ENCODE measurements around the gene GOLGA8M.
"Not testable (repeated sequence)": the region's sequence is repeated elsewhere in the genome, so short reads cannot be mapped to it uniquely, and the experiment has no call there.

GOLGA8M gene

GRCh38 chr15:28712270-28712669, at the start of gene GOLGA8M:
TSS of gene GOLGA8M (minus strand) at chr15:28712421. CDS start at chr15:28712323, 98 bp downstream.
- H3K27ac ChIP-seq (ENCODE audit: low read depth, low read length); H3K4me3 ChIP-seq (ENCODE audit: low read depth, low read length); H3K36me3 ChIP-seq (ENCODE audit: control insufficient read depth, insufficient read depth, low read length); H3K27me3 ChIP-seq (ENCODE audit: control insufficient read depth, insufficient read depth, low read length); H3K9me3 ChIP-seq (ENCODE audit: control insufficient read depth, insufficient read depth, low read length); H3K4me1 ChIP-seq (ENCODE audit: control insufficient read depth, insufficient read depth, low read length); H3K9ac ChIP-seq (ENCODE audit: low read depth, low read length): not testable (repeated sequence)

GRCh38 chr15:28742890-28743289, 30.7 kb upstream of the GOLGA8M start:
- not testable (repeated sequence) for H3K36me3 ChIP-seq (ENCODE audit: control insufficient read depth, insufficient read depth, low read length); H3K4me3 ChIP-seq (ENCODE audit: low read depth, low read length); H3K9me3 ChIP-seq (ENCODE audit: control insufficient read depth, insufficient read depth, low read length); H3K4me1 ChIP-seq (ENCODE audit: control insufficient read depth, insufficient read depth, low read length); H3K27me3 ChIP-seq (ENCODE audit: control insufficient read depth, insufficient read depth, low read length); H3K27ac ChIP-seq (ENCODE audit: low read depth, low read length); H3K9ac ChIP-seq (ENCODE audit: low read depth, low read length)

GRCh38 chr15:28738590-28739292, 26.5 kb upstream of the GOLGA8M start:
- not testable (repeated sequence) for H3K4me1 ChIP-seq (ENCODE audit: control insufficient read depth, insufficient read depth, low read length); H3K36me3 ChIP-seq (ENCODE audit: control insufficient read depth, insufficient read depth, low read length); H3K9ac ChIP-seq (ENCODE audit: low read depth, low read length); H3K27ac ChIP-seq (ENCODE audit: low read depth, low read length); H3K9me3 ChIP-seq (ENCODE audit: control insufficient read depth, insufficient read depth, low read length); H3K27me3 ChIP-seq (ENCODE audit: control insufficient read depth, insufficient read depth, low read length); H3K4me3 ChIP-seq (ENCODE audit: low read depth, low read length)

GRCh38 chr15:28738200-28738561, 26.0 kb upstream of the GOLGA8M start:
- not testable (repeated sequence) for H3K27ac ChIP-seq (ENCODE audit: low read depth, low read length); H3K9ac ChIP-seq (ENCODE audit: low read depth, low read length); H3K9me3 ChIP-seq (ENCODE audit: control insufficient read depth, insufficient read depth, low read length); H3K36me3 ChIP-seq (ENCODE audit: control insufficient read depth, insufficient read depth, low read length); H3K4me1 ChIP-seq (ENCODE audit: control insufficient read depth, insufficient read depth, low read length); H3K27me3 ChIP-seq (ENCODE audit: control insufficient read depth, insufficient read depth, low read length)
- H3K4me3 ChIP-seq (ENCODE audit: low read depth, low read length): peak overlapping the region; percentile 50; the same call in 1 of the 2 replicates

GRCh38 chr15:28737521-28738199, 25.4 kb upstream of the GOLGA8M start:
- H3K4me3 ChIP-seq (ENCODE audit: low read depth, low read length): peak overlapping the region; percentile 50; the same call in 1 of the 2 replicates
- H3K36me3 ChIP-seq (ENCODE audit: control insufficient read depth, insufficient read depth, low read length); H3K27ac ChIP-seq (ENCODE audit: low read depth, low read length); H3K9ac ChIP-seq (ENCODE audit: low read depth, low read length); H3K27me3 ChIP-seq (ENCODE audit: control insufficient read depth, insufficient read depth, low read length); H3K9me3 ChIP-seq (ENCODE audit: control insufficient read depth, insufficient read depth, low read length); H3K4me1 ChIP-seq (ENCODE audit: control insufficient read depth, insufficient read depth, low read length): not testable (repeated sequence)

GRCh38 chr15:28728061-28728460, 15.8 kb upstream of the GOLGA8M start:
- H3K27ac ChIP-seq (ENCODE audit: low read depth, low read length): peak overlapping the region; percentile 8
- not testable (repeated sequence) for H3K9me3 ChIP-seq (ENCODE audit: control insufficient read depth, insufficient read depth, low read length); H3K27me3 ChIP-seq (ENCODE audit: control insufficient read depth, insufficient read depth, low read length); H3K36me3 ChIP-seq (ENCODE audit: control insufficient read depth, insufficient read depth, low read length); H3K9ac ChIP-seq (ENCODE audit: low read depth, low read length); H3K4me1 ChIP-seq (ENCODE audit: control insufficient read depth, insufficient read depth, low read length); H3K4me3 ChIP-seq (ENCODE audit: low read depth, low read length)

GRCh38 chr15:28727026-28727425, 14.8 kb upstream of the GOLGA8M start:
- not testable (repeated sequence) for H3K36me3 ChIP-seq (ENCODE audit: control insufficient read depth, insufficient read depth, low read length); H3K9ac ChIP-seq (ENCODE audit: low read depth, low read length); H3K27ac ChIP-seq (ENCODE audit: low read depth, low read length); H3K27me3 ChIP-seq (ENCODE audit: control insufficient read depth, insufficient read depth, low read length); H3K4me1 ChIP-seq (ENCODE audit: control insufficient read depth, insufficient read depth, low read length); H3K9me3 ChIP-seq (ENCODE audit: control insufficient read depth, insufficient read depth, low read length); H3K4me3 ChIP-seq (ENCODE audit: low read depth, low read length)

GRCh38 chr15:28726102-28726501, 13.9 kb upstream of the GOLGA8M start:
- Histone ChIP-seq H3K27ac (ENCODE audit: low read depth, low read length) (no peak overlapping the region), H3K9me3 (ENCODE audit: control insufficient read depth, insufficient read depth, low read length) (no peaks in the 10 kb centered on the region), H3K27me3 (ENCODE audit: control insufficient read depth, insufficient read depth, low read length) (no peaks in the 10 kb centered on the region), H3K4me3 (ENCODE audit: low read depth, low read length) (no peak overlapping the region), H3K9ac (ENCODE audit: low read depth, low read length) (no peak overlapping the region), H3K4me1 (ENCODE audit: control insufficient read depth, insufficient read depth, low read length) (peaks cover 7% of the 10 kb centered on the region; the same call in 1 of the 2 replicates), H3K36me3 (ENCODE audit: control insufficient read depth, insufficient read depth, low read length) (no peaks in the 10 kb centered on the region)

- H3K36me3 ChIP-seq (ENCODE audit: control insufficient read depth, insufficient read depth, low read length): no peaks in the 10 kb centered on the region
- no peak overlapping the region for H3K4me3 ChIP-seq (ENCODE audit: low read depth, low read length)
- no peaks in the 10 kb centered on the region for H3K9me3 ChIP-seq (ENCODE audit: control insufficient read depth, insufficient read depth, low read length)
- no peak overlapping the region for H3K9ac ChIP-seq (ENCODE audit: low read depth, low read length)
- H3K27me3 ChIP-seq (ENCODE audit: control insufficient read depth, insufficient read depth, low read length): no peaks in the 10 kb centered on the region
- no peak overlapping the region for H3K27ac ChIP-seq (ENCODE audit: low read depth, low read length)
- H3K4me1 ChIP-seq (ENCODE audit: control insufficient read depth, insufficient read depth, low read length): peaks cover 7% of the 10 kb centered on the region; the same call in 1 of the 2 replicates
Measured at GRCh38 chr15:28725556-28725955, 13.3 kb upstream of the GOLGA8M start.

- H3K4me3 ChIP-seq (ENCODE audit: low read depth, low read length); H3K4me1 ChIP-seq (ENCODE audit: control insufficient read depth, insufficient read depth, low read length); H3K27me3 ChIP-seq (ENCODE audit: control insufficient read depth, insufficient read depth, low read length); H3K9me3 ChIP-seq (ENCODE audit: control insufficient read depth, insufficient read depth, low read length); H3K27ac ChIP-seq (ENCODE audit: low read depth, low read length); H3K9ac ChIP-seq (ENCODE audit: low read depth, low read length); H3K36me3 ChIP-seq (ENCODE audit: control insufficient read depth, insufficient read depth, low read length): not testable (repeated sequence)
Measured at GRCh38 chr15:28723986-28724385, 11.8 kb upstream of the GOLGA8M start.

- not testable (repeated sequence) for H3K9ac ChIP-seq (ENCODE audit: low read depth, low read length); H3K36me3 ChIP-seq (ENCODE audit: control insufficient read depth, insufficient read depth, low read length); H3K27me3 ChIP-seq (ENCODE audit: control insufficient read depth, insufficient read depth, low read length); H3K4me1 ChIP-seq (ENCODE audit: control insufficient read depth, insufficient read depth, low read length); H3K27ac ChIP-seq (ENCODE audit: low read depth, low read length); H3K9me3 ChIP-seq (ENCODE audit: control insufficient read depth, insufficient read depth, low read length); H3K4me3 ChIP-seq (ENCODE audit: low read depth, low read length)
Measured at GRCh38 chr15:28719626-28720025, 7.4 kb upstream of the GOLGA8M start.

Data from HUES48 (cell line).